HUES6 (cell line): Measurements from ENCODE around the gene ENTR1.

Source experiments
- H3K27ac ChIP-seq: 2 replicates; pipeline ENCODE4 v1.7.0; 2013; ENCODE audit warnings: low read depth, mild to moderate bottlenecking, low read length, inconsistent platforms
- H3K27me3 ChIP-seq: 2 replicates; pipeline ENCODE4 v1.6.1; 2013; ENCODE audit warnings: low read length; ENCODE audit not compliant: control insufficient read depth, insufficient read depth
- H3K36me3 ChIP-seq: 2 replicates; pipeline ENCODE4 v1.6.1; 2013; ENCODE audit warnings: low read length; ENCODE audit not compliant: control insufficient read depth, insufficient read depth
- H3K4me1 ChIP-seq: 2 replicates; pipeline ENCODE4 v1.6.1; 2013; ENCODE audit warnings: low read length; ENCODE audit not compliant: control insufficient read depth, insufficient read depth
- H3K4me3 ChIP-seq: 2 replicates; pipeline ENCODE4 v1.5.1; 2013; ENCODE audit warnings: low read depth, low read length
- H3K9ac ChIP-seq: one replicate; pipeline ENCODE4 v1.6.1; 2013; ENCODE audit warnings: mild to moderate bottlenecking, low read length
- H3K9me3 ChIP-seq: 2 replicates; pipeline ENCODE4 v1.6.1; 2013; ENCODE audit warnings: low read depth, low read length; ENCODE audit not compliant: control insufficient read depth, insufficient read depth

Gene ENTR1

DNA sequence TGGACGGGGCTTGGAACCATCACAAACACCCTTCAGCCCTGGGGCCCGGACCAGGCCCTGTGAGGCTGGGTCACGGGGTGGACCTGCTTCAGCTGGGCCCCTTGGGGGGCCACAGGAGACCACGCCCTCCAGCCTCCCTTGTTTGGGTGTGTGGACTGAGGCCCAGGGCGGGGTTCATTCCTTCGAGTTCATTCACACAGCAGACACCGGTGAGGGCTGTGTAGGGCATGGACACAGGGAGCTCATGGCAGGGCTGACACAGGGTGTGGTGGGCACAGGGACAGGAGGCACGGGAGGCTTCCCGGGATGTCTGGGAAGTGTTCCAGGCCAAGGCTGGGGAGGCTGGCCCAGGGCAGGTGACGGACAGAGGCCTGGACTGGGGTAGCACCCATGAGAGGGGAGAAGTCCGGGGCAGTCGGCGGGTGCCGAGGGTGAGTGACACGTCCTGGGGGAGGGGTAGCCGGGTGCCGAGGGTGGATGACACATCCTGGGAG lies 55.8 kb downstream of the ENTR1 start:
- H3K4me1 ChIP-seq, result no peaks in the 10 kb centered on the region
- no peaks in the 10 kb centered on the region for H3K9me3 ChIP-seq
- no peak overlapping the region for H3K27ac ChIP-seq
- H3K36me3 ChIP-seq, result no peaks in the 10 kb centered on the region; the same call in 1 of the 2 replicates
- no peaks in the 10 kb centered on the region for H3K27me3 ChIP-seq
- H3K4me3 ChIP-seq, result no peak overlapping the region
- H3K9ac ChIP-seq, result no peak overlapping the region

DNA sequence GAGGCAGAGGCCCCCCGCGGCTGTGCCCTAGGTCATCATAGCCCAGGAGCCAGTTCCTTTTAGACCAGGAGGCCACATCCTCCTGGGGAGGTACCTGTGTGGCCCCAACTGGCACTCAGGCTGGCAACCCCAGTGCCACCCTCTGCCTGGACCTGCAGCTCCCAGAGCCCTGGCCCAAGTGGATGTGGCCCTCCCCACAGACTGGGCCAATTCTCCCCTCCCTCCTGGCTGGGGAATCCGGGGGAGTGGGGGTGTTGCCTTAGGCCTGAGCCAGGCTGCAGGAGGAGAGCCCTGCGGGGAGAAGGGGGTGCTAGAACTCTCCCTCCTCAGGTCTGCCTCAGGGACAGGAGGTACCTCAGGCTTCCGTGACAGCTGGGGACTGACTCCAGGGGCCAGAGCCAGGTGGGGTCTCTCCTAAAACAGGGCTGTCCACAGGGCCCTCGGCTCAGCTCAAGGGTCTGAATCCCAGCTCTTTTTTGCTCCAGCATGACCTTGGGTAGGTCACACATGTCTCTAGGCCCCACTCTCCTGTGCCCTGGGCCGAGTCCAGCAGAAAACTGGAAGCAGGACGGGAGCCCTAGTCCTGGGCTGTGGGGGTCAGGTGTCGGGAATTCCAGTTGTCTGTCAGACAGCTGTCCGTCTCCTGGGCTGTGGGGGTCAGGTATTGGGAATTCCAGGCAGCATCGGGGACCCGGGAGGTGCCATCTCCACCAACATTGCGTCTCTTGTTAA lies 56.5 kb downstream of the ENTR1 start:
- no peaks in the 10 kb centered on the region for H3K4me1 ChIP-seq
- H3K9ac ChIP-seq, result no peak overlapping the region
- H3K9me3 ChIP-seq, result no peaks in the 10 kb centered on the region
- no peaks in the 10 kb centered on the region for H3K27me3 ChIP-seq
- no peaks in the 10 kb centered on the region; the same call in 1 of the 2 replicates for H3K36me3 ChIP-seq
- H3K4me3 ChIP-seq, result no peak overlapping the region
- no peak overlapping the region for H3K27ac ChIP-seq

DNA sequence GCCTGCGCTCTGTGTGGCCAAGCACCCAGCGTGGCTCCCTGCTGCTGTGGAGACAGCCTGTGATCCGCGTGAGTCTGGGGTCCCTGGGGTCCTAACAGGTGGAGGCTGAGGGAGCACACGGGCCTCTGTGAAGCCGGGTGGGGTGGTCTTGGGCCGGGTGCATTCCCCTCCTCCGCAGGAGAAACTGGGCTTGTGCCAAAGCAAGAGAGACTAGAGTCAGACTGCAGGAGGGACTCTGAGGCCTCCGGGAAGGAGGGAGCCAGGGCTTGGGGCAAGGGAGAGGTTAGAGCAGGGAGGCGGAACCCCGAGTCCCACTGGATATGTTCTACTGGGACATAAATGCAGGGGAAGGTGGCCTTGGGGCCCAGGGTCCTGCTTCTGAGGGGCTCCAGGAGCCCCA lies 57.3 kb downstream of the ENTR1 start:
- Histone ChIP-seq H3K27ac (no peak overlapping the region), H3K9ac (no peak overlapping the region), H3K4me3 (no peak overlapping the region), H3K9me3 (no peaks in the 10 kb centered on the region), H3K36me3 (no peaks in the 10 kb centered on the region), H3K27me3 (no peaks in the 10 kb centered on the region), H3K4me1 (no peaks in the 10 kb centered on the region)

DNA sequence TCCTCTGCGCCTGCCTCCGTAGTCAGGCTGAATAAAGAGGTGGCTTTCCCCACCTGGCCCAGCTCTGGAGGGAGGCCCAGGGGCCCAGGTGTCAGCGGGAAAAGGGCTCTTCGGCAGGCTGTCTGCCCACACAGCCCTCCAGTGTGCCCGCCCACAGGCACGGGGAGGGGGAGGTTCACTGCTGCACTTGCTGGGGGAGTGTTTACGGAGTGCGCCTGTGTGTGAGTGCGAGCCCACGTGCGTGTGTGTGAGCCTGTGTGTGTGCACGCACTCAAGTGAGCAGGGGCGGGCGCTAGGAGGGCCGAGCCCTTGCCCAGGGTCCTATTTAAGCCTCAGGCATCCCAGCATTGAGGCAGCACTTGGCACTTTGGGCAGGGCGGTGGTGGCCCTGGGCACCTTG lies 57.7 kb downstream of the ENTR1 start:
- Histone ChIP-seq H3K9ac (no peak overlapping the region), H3K9me3 (no peaks in the 10 kb centered on the region), H3K4me1 (no peaks in the 10 kb centered on the region), H3K36me3 (no peaks in the 10 kb centered on the region), H3K27me3 (no peaks in the 10 kb centered on the region), H3K27ac (no peak overlapping the region), H3K4me3 (no peak overlapping the region)
